GM18505 (cell line): ENCODE measurements around the gene LAMA2.

Source experiments
- ATAC-seq: cut with Tn5 transposase; IDR thresholded peaks from one replicate; pipeline ENCODE4 v1.9.1; 2021; ENCODE audit not compliant: unreplicated experiment
- POLR2A ChIP-seq: IDR thresholded peaks from 4 replicates; pipeline ENCODE4 v1.6.1; 2011; ENCODE audit warnings: borderline replicate concordance; ENCODE audit not compliant: insufficient read depth, insufficient read length; ENCODE audit errors: extremely low read depth

The LAMA2 gene

DNA sequence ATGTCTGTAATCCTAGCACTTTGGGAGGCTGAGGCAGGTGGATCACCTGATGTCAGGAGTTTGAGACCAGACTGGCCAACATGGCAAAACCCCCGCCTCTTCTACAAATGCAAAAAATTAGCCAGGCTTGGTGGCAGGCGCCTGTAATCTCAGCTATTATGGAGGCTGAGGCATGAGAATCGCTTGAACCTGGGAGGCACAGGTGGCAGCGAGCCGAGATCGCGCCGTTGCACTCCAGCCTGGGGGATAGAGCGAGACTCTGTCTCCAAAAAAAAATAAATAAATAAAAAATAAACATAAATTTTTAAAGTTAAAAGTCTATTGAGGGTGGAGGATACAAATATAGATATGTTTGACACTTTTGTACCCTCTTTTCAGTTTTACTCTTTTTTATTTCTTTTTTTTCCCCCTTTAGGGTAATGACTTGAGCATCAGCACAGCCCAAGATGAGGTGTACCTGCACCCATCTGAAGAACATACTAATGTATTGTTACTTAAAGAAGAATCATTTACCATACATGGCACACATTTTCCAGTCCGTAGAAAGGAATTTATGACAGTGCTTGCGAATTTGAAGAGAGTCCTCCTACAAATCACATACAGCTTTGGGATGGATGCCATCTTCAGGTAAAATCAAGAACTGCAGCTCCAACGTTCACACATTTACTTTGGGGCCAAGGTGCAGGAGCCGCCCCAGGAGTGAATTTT lies 368.9 kb downstream of the LAMA2 start:
- no peak for TF ChIP-seq POLR2A
- peak; percentile 94 for ATAC-seq

DNA sequence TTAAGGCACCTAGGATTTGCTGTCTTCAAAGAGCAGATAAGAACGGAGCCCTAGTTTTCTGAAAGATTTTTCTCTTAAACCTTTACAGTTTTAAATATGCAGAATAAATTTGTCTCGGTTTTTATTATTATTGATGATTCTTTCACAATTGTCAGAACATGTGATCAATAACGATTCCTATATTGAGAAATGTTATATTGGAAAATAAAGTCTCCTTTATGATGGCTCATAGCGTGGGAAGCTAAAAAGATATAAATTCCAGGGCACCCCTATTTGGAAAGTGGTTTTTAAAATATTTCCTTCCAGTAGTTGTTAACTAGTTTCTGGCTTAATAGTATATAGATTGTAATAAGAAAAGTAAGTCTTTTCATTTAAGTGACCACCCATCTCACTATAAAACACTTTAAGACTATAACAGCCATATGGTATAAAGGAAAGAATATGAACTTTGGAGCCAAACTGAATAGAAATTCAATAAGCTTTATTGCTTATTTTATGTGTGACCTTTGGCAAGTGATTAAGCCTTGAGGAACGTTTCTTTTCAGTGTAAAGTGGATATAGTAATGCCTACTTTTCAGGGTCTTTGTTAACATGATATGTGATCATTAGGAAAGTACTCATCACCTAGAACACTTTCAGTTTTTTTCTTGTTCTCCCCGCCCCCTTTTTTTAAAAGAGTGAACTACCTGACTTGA lies 369.6 kb downstream of the LAMA2 start:
- TF ChIP-seq POLR2A: no peak
- ATAC-seq: no peak

DNA sequence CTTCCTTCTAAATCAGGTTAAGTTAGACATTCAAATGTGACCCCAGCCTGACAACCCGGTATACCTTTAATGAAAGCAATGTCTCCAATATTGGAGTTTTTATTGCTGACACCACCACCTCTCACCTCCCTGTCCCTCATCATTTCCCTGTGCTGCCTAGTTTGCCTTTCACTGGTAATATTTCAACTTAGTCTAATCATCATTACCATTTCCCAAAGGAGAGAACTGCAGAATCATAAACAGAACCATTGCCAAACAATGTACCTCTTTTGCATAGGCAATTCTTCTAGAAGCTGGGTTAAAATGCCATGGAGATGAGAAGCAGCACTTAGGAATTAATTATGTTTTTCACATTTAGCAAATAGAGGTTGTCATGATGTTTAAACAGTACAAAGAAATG lies 370.3 kb downstream of the LAMA2 start:
- no peak for TF ChIP-seq POLR2A
- no peak for ATAC-seq

DNA sequence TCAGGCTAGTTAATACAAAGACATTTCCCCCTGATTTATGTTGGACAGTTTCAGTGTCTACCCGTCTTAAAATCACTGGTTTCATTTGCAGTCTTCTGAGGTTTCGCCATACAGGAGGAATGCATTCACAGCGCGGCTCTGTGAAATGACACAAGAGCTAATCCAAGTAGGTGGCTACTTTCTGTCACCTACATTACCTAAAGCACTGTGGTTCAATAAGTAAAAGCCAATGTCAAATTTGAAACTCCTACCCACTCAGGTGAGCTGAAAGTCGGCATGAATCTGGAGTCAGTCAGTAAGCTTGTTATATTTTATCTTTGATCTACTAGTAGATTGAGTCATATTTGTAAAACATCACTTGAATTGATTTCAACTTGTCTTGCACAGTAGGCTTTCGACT lies 370.8 kb downstream of the LAMA2 start:
- no peak for TF ChIP-seq POLR2A
- no peak for ATAC-seq

DNA sequence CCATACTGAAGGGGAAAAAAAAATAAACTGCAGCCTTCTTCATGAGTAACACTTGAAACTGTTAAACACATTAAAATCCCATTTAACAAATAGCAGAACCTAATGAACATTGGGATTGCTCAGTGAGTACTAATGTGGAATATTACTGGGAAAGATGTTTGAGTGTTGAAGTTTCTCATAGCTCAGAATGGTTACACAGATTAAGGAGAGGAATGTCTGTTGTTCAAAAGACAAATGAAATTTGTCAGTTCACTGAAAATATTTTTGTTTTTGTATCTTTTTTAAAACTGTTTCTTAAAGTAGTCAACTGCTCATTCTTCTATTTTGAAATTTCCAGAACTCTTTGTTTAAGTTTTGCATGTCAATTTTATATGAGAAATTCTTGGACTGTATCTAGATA lies 374.3 kb downstream of the LAMA2 start:
- ATAC-seq: no peak
- TF ChIP-seq POLR2A: no peak

DNA sequence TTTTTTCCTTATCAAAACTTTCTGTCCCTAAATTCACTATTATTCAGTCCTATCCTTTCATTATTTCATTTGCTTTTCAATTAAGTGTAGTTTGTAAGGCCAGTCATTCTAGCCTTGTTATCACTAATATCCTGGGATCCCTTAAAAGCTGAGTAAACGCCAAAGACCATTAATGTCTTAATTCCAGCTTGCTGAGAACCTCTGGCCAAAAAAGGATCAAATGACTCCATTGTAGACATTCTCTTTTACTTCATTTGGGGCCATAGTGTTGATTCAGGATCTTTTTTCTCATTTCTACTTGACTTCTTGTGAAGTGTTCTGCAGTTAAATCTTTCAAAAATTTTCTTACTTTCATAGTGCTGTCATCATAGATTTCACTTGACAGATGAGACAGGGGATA lies 379.7 kb downstream of the LAMA2 start:
- ATAC-seq: no peak
- TF ChIP-seq POLR2A: no peak

DNA sequence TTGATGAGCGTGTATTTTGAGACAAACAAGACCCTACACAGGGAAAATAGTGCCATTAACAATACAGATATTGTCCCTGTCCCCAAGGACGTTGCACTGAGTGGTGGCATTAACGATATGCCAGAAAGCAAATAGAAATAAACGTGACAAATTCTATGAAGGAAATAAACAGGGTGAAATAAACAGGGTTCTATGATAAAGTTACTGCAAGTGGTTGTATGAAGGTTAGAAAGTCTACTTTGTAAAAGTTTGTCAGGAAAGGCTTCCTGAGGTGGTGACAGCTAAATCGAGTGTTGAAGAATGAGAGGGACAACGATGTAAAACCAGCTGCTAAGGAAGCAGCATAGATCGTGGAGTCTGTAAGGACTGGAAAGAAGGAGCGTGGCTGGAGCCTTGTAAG lies 380.2 kb downstream of the LAMA2 start:
- no peak for TF ChIP-seq POLR2A
- no peak for ATAC-seq

DNA sequence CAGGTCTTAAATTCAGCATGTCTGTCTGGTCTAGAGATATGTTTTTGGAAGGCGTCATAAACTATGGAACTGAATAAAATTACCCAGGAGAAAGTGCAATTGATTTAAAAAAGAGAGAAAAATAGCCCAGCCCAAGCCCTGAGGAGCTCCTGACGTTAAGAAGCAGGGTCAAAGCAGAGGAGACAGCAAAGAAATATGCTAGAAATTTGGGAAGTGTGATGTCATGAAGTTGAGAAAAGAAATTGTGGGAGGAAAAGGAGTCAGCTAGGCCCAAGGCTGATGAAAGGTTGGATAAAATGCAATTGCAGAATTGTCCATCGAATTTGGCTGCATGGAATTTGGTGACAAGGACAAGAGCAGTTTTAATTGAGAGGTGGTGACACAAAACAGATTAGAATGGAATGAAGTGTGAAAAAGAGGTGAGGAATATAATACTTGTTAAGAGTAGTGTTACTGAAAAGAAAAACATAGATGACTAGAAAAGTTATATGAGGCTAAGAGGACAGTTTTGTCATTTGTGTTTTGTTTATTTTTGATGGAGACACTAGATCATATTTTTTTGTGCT lies 381.6 kb downstream of the LAMA2 start:
- ATAC-seq: no peak
- TF ChIP-seq POLR2A: no peak

DNA sequence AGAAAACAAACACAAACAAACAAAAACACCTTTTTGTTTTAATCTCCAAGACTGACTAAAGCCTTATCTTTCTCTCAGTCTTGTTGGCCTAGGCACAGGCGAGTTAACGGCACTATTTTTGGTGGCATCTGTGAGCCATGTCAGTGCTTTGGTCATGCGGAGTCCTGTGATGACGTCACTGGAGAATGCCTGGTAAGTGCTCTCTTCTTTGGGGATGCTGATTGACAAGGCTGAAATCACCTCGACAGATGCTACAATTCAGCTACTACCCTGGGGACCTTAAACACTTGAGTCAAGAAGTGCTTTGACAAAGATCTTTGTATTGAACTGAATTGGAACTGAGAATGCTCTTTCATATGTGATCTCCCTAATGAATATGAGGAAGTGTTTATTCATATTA lies 384.1 kb downstream of the LAMA2 start:
- ATAC-seq: no peak
- TF ChIP-seq POLR2A: no peak

DNA sequence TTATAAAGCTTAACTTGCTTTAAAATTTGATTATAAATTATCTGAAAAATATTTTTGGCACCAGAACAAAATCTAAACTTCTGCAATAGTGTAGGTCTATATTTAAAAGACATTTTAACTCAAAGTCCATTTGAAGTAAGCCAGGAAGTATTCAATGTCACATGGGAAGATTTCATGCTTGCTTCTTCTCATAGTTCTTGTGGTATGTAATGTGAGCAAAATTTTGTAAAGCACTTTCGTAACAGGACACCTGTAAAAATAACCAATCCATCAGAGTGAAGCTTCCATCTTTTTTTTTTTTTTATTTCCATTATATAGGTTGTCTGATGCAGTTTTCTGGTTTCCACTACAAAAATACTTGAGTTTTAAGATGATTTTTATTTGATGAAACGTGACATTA lies 386.1 kb downstream of the LAMA2 start:
- TF ChIP-seq POLR2A: no peak
- no peak for ATAC-seq

DNA sequence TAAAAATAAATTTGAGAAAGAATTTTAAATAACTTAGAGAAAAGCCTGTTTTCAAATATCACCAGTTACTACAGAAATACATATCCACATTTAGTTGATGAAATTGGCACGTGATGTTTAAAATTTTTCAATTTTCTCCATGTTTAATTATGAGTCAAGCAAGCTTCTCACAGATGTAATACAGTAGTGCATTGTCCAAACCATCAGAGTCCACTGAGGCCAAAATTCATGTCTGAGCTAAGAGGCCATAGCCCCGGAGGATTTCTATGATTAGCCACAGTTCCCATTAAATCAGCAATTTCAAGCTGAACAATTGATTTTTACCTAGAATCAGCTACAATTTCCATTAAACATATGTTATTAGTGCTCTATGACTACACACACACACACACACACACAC lies 387.0 kb downstream of the LAMA2 start:
- no peak for ATAC-seq
- TF ChIP-seq POLR2A: no peak

DNA sequence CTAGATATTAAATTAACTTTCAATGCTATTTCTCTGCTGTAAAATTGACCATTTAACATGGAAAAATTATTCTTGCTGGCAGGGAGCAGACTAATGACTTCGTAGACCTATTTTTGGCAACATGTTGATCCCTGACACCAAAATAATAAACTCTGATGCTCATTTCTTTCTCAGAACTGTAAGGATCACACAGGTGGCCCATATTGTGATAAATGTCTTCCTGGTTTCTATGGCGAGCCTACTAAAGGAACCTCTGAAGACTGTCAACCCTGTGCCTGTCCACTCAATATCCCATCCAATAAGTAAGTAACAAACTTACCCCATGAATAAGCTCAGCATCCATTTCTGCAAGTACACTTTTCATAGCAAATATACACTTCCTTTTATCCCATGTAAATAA lies 387.5 kb downstream of the LAMA2 start:
- ATAC-seq: no peak

DNA sequence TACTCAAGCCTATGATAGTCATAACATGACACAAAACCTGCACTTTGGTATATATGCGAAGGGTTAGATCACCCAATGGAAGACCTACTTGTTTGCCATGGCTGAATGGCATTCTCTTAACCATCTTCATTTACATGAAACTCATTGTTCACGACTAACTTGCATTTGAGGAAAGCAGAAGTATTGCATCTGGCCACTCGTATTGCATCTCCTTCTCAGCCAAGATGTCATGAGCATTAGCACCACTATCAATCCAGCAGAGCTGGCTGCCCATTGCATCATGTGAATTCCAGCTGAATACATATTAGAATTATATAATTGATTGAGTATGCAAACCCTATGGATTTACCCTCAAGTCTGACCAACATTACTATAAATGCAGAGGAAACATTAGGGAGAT lies 390.2 kb downstream of the LAMA2 start:
- ATAC-seq: no peak

More for the DNA sequence above, 387.5 kb downstream of the LAMA2 start:
- no peak for TF ChIP-seq POLR2A

DNA sequence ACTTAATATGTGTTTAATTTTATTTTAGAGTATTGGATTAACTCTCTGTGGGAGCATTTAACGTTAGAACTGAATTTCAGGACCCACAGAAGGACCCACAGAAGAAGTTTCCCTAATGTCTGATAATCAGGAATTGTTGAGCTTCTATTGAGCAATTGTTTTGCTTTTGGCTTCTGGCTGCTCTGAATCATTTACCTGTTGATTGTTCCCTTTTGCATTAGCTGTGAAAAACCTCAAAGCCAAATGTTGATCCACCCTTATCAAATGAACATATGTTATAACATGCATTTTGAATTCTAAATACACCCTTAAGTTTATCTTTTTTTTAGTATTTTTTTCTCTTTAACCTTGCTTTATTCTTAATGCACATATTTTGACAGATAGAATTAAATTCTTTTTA lies 393.5 kb downstream of the LAMA2 start:
- ATAC-seq: no peak
- TF ChIP-seq POLR2A: no peak

More for the DNA sequence above, 390.2 kb downstream of the LAMA2 start:
- TF ChIP-seq POLR2A: no peak
